ENCODE data around the gene WWOX.

Gene WWOX

GRCh38 chr16:78415013-78415412 is 315.6 kb downstream of the WWOX start:
- WGBS, 2 experiments (ENCODE audit: insufficient coverage in 2 of 2) = 87 to 93% methylated on average over 3 to 4 of the region's 5 CpGs
- Histone ChIP-seq H3K4me3 (ENCODE audit: extremely low read depth, insufficient read depth, low read length, poor library complexity, severe bottlenecking) (no peak overlapping the region), H3K9me3 (ENCODE audit: control insufficient read depth, low read length) (peaks cover 15% of the 10 kb centered on the region), H3K4me1 (ENCODE audit: control insufficient read depth, insufficient read depth, low read length, poor library complexity, severe bottlenecking) (no peaks in the 10 kb centered on the region), H3K27ac (ENCODE audit: low read depth, low read length, severe bottlenecking) (no peak overlapping the region), H3K36me3 (ENCODE audit: control insufficient read depth, insufficient read depth, low read length) (no peaks in the 10 kb centered on the region)

GRCh38 chr16:78415669-78416068 is 316.2 kb downstream of the WWOX start:
- H3K9me3 ChIP-seq (ENCODE audit: control insufficient read depth, low read length) = peaks cover 15% of the 10 kb centered on the region
- H3K36me3 ChIP-seq (ENCODE audit: control insufficient read depth, insufficient read depth, low read length) = no peaks in the 10 kb centered on the region
- WGBS, 2 experiments (ENCODE audit: insufficient coverage in 2 of 2) = no CpG with 5 or more reads among the region's 1 CpG
- H3K4me1 ChIP-seq (ENCODE audit: control insufficient read depth, insufficient read depth, low read length, poor library complexity, severe bottlenecking) = no peaks in the 10 kb centered on the region
- no peak overlapping the region for H3K4me3 ChIP-seq (ENCODE audit: extremely low read depth, insufficient read depth, low read length, poor library complexity, severe bottlenecking)
- no peak overlapping the region for H3K27ac ChIP-seq (ENCODE audit: low read depth, low read length, severe bottlenecking)

GRCh38 chr16:78416400-78416799 is 316.9 kb downstream of the WWOX start:
- peaks cover 15% of the 10 kb centered on the region for H3K9me3 ChIP-seq (ENCODE audit: control insufficient read depth, low read length)
- H3K36me3 ChIP-seq (ENCODE audit: control insufficient read depth, insufficient read depth, low read length) = no peaks in the 10 kb centered on the region
- H3K4me3 ChIP-seq (ENCODE audit: extremely low read depth, insufficient read depth, low read length, poor library complexity, severe bottlenecking) = no peak overlapping the region

GRCh38 chr16:78421181-78421708 is 321.8 kb downstream of the WWOX start:
- Histone ChIP-seq H3K27ac (ENCODE audit: low read depth, low read length, severe bottlenecking) (no peak overlapping the region), H3K9me3 (ENCODE audit: control insufficient read depth, low read length) (no peaks in the 10 kb centered on the region), H3K36me3 (ENCODE audit: control insufficient read depth, insufficient read depth, low read length) (no peaks in the 10 kb centered on the region), H3K4me3 (ENCODE audit: extremely low read depth, insufficient read depth, low read length, poor library complexity, severe bottlenecking) (no peak overlapping the region), H3K4me1 (ENCODE audit: control insufficient read depth, insufficient read depth, low read length, poor library complexity, severe bottlenecking) (no peaks in the 10 kb centered on the region)
- 54 to 64% methylated on average over 1 of the region's 3 CpGs for WGBS, 2 experiments (ENCODE audit: insufficient coverage in 2 of 2)

More at GRCh38 chr16:78416400-78416799, 316.9 kb downstream of the WWOX start:
- Histone ChIP-seq H3K4me1 (ENCODE audit: control insufficient read depth, insufficient read depth, low read length, poor library complexity, severe bottlenecking) (no peaks in the 10 kb centered on the region), H3K27ac (ENCODE audit: low read depth, low read length, severe bottlenecking) (no peak overlapping the region)

- WGBS, 2 experiments (ENCODE audit: insufficient coverage in 2 of 2) = 100% methylated on average over 2 to 4 of the region's 4 CpGs
- Histone ChIP-seq H3K4me3 (ENCODE audit: extremely low read depth, insufficient read depth, low read length, poor library complexity, severe bottlenecking) (no peak overlapping the region), H3K36me3 (ENCODE audit: control insufficient read depth, insufficient read depth, low read length) (no peaks in the 10 kb centered on the region), H3K9me3 (ENCODE audit: control insufficient read depth, low read length) (no peaks in the 10 kb centered on the region), H3K27ac (ENCODE audit: low read depth, low read length, severe bottlenecking) (no peak overlapping the region), H3K4me1 (ENCODE audit: control insufficient read depth, insufficient read depth, low read length, poor library complexity, severe bottlenecking) (no peaks in the 10 kb centered on the region)
Observed at GRCh38 chr16:78425281-78425680, 325.8 kb downstream of the WWOX start.

GRCh38 chr16:78425891-78426510 is 326.5 kb downstream of the WWOX start:
- no peaks in the 10 kb centered on the region for H3K9me3 ChIP-seq (ENCODE audit: control insufficient read depth, low read length)
- no peaks in the 10 kb centered on the region for H3K36me3 ChIP-seq (ENCODE audit: control insufficient read depth, insufficient read depth, low read length)
- 89 to 100% methylated on average over 4 to 6 of the region's 7 CpGs for WGBS, 2 experiments (ENCODE audit: insufficient coverage in 2 of 2)

GRCh38 chr16:78428193-78428592 is 328.7 kb downstream of the WWOX start:
- 78 to 93% methylated on average over 2 to 3 of the region's 3 CpGs for WGBS, 2 experiments (ENCODE audit: insufficient coverage in 2 of 2)
- no peaks in the 10 kb centered on the region for H3K9me3 ChIP-seq (ENCODE audit: control insufficient read depth, low read length)

More at GRCh38 chr16:78425891-78426510, 326.5 kb downstream of the WWOX start:
- Histone ChIP-seq H3K27ac (ENCODE audit: low read depth, low read length, severe bottlenecking) (no peak overlapping the region), H3K4me3 (ENCODE audit: extremely low read depth, insufficient read depth, low read length, poor library complexity, severe bottlenecking) (no peak overlapping the region), H3K4me1 (ENCODE audit: control insufficient read depth, insufficient read depth, low read length, poor library complexity, severe bottlenecking) (no peaks in the 10 kb centered on the region)

GRCh38 chr16:78430281-78430680 is 330.8 kb downstream of the WWOX start:
- Histone ChIP-seq H3K27ac (ENCODE audit: low read depth, low read length, severe bottlenecking) (no peak overlapping the region), H3K36me3 (ENCODE audit: control insufficient read depth, insufficient read depth, low read length) (no peaks in the 10 kb centered on the region), H3K9me3 (ENCODE audit: control insufficient read depth, low read length) (no peaks in the 10 kb centered on the region), H3K4me3 (ENCODE audit: extremely low read depth, insufficient read depth, low read length, poor library complexity, severe bottlenecking) (no peak overlapping the region), H3K4me1 (ENCODE audit: control insufficient read depth, insufficient read depth, low read length, poor library complexity, severe bottlenecking) (no peaks in the 10 kb centered on the region)
- WGBS, 2 experiments (ENCODE audit: insufficient coverage in 2 of 2) = 95 to 100% methylated on average over 2 to 4 of the region's 4 CpGs

More at GRCh38 chr16:78428193-78428592, 328.7 kb downstream of the WWOX start:
- no peak overlapping the region for H3K4me3 ChIP-seq (ENCODE audit: extremely low read depth, insufficient read depth, low read length, poor library complexity, severe bottlenecking)
- H3K27ac ChIP-seq (ENCODE audit: low read depth, low read length, severe bottlenecking) = no peak overlapping the region
- H3K36me3 ChIP-seq (ENCODE audit: control insufficient read depth, insufficient read depth, low read length) = no peaks in the 10 kb centered on the region
- H3K4me1 ChIP-seq (ENCODE audit: control insufficient read depth, insufficient read depth, low read length, poor library complexity, severe bottlenecking) = no peaks in the 10 kb centered on the region

- H3K9me3 ChIP-seq (ENCODE audit: control insufficient read depth, low read length) = no peaks in the 10 kb centered on the region
- H3K4me3 ChIP-seq (ENCODE audit: extremely low read depth, insufficient read depth, low read length, poor library complexity, severe bottlenecking) = no peak overlapping the region
- no peak overlapping the region for H3K27ac ChIP-seq (ENCODE audit: low read depth, low read length, severe bottlenecking)
- no peaks in the 10 kb centered on the region for H3K4me1 ChIP-seq (ENCODE audit: control insufficient read depth, insufficient read depth, low read length, poor library complexity, severe bottlenecking)
- WGBS, 2 experiments (ENCODE audit: insufficient coverage in 2 of 2) = 92 to 97% methylated on average over 4 to 5 of the region's 6 CpGs
- H3K36me3 ChIP-seq (ENCODE audit: control insufficient read depth, insufficient read depth, low read length) = no peaks in the 10 kb centered on the region
Observed at GRCh38 chr16:78431004-78431670, 331.7 kb downstream of the WWOX start.

GRCh38 chr16:78431701-78432100 is 332.2 kb downstream of the WWOX start:
- H3K4me3 ChIP-seq (ENCODE audit: extremely low read depth, insufficient read depth, low read length, poor library complexity, severe bottlenecking) = no peak overlapping the region
- H3K36me3 ChIP-seq (ENCODE audit: control insufficient read depth, insufficient read depth, low read length) = no peaks in the 10 kb centered on the region
- 83 to 100% methylated on average over 1 to 2 of the region's 3 CpGs for WGBS, 2 experiments (ENCODE audit: insufficient coverage in 2 of 2)
- no peak overlapping the region for H3K27ac ChIP-seq (ENCODE audit: low read depth, low read length, severe bottlenecking)
- H3K4me1 ChIP-seq (ENCODE audit: control insufficient read depth, insufficient read depth, low read length, poor library complexity, severe bottlenecking) = no peaks in the 10 kb centered on the region
- no peaks in the 10 kb centered on the region for H3K9me3 ChIP-seq (ENCODE audit: control insufficient read depth, low read length)

- H3K4me3 ChIP-seq (ENCODE audit: extremely low read depth, insufficient read depth, low read length, poor library complexity, severe bottlenecking) = no peak overlapping the region
- H3K4me1 ChIP-seq (ENCODE audit: control insufficient read depth, insufficient read depth, low read length, poor library complexity, severe bottlenecking) = no peaks in the 10 kb centered on the region
- H3K27ac ChIP-seq (ENCODE audit: low read depth, low read length, severe bottlenecking) = no peak overlapping the region
- 89 to 96% methylated on average over 17 of the region's 17 CpGs for WGBS, 2 experiments (ENCODE audit: insufficient coverage in 2 of 2)
- no peaks in the 10 kb centered on the region for H3K9me3 ChIP-seq (ENCODE audit: control insufficient read depth, low read length)
- no peaks in the 10 kb centered on the region for H3K36me3 ChIP-seq (ENCODE audit: control insufficient read depth, insufficient read depth, low read length)
Observed at GRCh38 chr16:78432451-78432850, 333.0 kb downstream of the WWOX start.
